GM18519 (cell line): ENCODE data around the gene UNC50.
"Not testable (repeated sequence)": the region's sequence is repeated elsewhere in the genome, so short reads cannot be mapped to it uniquely, and the experiment has no call there.

Experiments
- ATAC-seq: cut with Tn5 transposase; IDR thresholded peaks from one replicate; pipeline ENCODE4 v1.9.1; 2021; ENCODE audit warnings: mild to moderate bottlenecking, moderate library complexity; ENCODE audit not compliant: unreplicated experiment, low FRiP score

The UNC50 gene

DNA sequence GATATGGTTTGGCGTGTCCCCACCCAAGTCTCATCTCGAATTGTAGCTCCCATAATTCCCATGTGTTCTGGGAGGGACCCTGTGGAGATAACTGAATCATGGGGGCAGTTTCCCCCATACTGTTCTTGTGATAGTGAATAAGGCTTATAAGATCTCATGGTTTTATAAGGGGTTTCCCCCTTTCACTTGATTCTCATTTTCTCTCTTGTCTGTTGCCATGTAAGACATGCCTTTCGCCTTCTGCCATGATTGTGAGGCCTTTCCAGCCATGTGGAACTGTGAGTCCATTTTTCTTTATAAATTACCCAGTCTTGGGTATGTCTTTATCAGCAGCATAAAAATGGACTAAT lies 51.1 kb downstream of the UNC50 start:
- not testable (repeated sequence) for ATAC-seq

- no peak for ATAC-seq
Measured at GRCh38 chr2:98663511-98664090, 55.2 kb downstream of the UNC50 start.

DNA sequence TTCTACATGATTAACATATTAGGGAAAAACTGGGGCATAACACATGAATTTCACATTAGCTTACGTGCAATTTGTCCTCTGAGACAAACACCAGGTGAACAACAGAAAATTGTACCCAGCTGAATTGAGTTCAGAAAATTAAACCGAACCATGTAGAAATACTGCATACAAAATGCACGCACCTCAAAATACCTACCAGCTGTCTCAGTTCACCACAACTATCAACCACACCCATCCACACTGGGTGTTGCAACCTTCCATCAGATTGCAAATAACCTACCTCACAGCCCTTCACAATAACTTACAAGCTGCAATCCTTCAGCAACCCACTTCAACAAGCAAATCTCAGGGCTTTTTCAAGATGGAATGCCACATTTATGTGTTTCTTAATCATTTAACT lies 55.9 kb downstream of the UNC50 start:
- no peak for ATAC-seq

GRCh38 chr2:98665677-98666076 lies 57.3 kb downstream of the UNC50 start:
- no peak for ATAC-seq
